ENCODE results near the gene STX10. TPM values are rescaled to one million over a fixed set of nuclear protein-coding genes. Genes with fewer than 3 reads are reported as not detected.

Gene STX10
- total RNA-seq, 1 donor from 2014 or later: 36.5 TPM

DNA sequence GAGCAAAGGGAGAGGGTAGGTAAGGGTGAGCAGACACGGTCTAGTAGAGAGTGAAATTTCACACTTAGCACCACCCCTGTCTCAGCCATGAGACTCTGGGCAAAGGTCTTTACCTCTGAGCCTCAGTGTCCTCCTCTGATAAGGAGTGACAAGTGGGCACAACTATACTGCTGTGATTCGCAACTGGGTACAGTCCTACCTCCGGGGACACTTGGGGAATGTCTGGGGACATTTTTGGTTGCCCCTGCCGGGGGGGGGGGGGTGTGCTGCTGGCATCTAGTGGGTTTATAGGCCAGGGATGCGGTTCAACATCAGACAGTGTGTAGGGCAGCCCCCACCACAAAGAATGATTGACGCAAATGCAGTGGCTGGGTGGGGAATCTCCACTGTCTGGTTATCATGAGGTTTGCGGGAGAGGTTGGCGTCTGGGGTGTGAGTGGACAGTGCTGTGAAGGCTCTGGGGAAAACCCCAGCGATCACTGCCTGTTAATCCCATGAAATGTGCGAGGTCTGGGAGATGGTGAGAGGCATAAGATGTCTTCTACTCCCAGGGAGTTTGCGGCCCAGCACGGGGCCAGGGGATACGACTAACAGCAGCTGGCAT is 27.8 kb downstream of the STX10 start:
- no peak for TF ChIP-seq EZH2 (IDR thresholded peaks at IDR 0.05)
- TF ChIP-seq CTCF (IDR thresholded peaks at IDR 0.05): no peak
- TF ChIP-seq EZH2phosphoT487 (IDR thresholded peaks at IDR 0.05): no peak
- Histone ChIP-seq H3K9me3 (ENCODE audit: low read depth) (no peaks in the 10 kb centered on the region), H3F3A (ENCODE audit: low read depth) (peaks cover 4% of the 10 kb centered on the region), H3K27me3 (no peaks in the 10 kb centered on the region), H3K4me2 (no peak overlapping the region), H3K79me2 (ENCODE audit: low read depth) (peaks cover 94% of the 10 kb centered on the region), H3K27ac (no peak overlapping the region), H3K36me3 (no peaks in the 10 kb centered on the region), H2AFZ (replicated peaks) (no peak overlapping the region), H3K9ac (no peak overlapping the region), H3K4me1 (peaks cover 15% of the 10 kb centered on the region), H3K4me3 (no peak overlapping the region), H4K20me1 (ENCODE audit: low read depth) (peaks cover 90% of the 10 kb centered on the region)
- DNase-seq (ENCODE audit: low spot score): no peak
- H3K4me3 Mint-ChIP-seq: peak overlapping the region; percentile 1
- peaks cover 40% of the 10 kb centered on the region for H3K4me1 Mint-ChIP-seq
- peak overlapping the region; percentile 59 for H3K27ac Mint-ChIP-seq
- peaks cover 9% of the 10 kb centered on the region for H3K36me3 Mint-ChIP-seq
- no peaks in the 10 kb centered on the region for H3K9me3 Mint-ChIP-seq
- peaks cover 11% of the 10 kb centered on the region for H3K27me3 Mint-ChIP-seq (ENCODE audit: insufficient read depth, low read depth)

DNA sequence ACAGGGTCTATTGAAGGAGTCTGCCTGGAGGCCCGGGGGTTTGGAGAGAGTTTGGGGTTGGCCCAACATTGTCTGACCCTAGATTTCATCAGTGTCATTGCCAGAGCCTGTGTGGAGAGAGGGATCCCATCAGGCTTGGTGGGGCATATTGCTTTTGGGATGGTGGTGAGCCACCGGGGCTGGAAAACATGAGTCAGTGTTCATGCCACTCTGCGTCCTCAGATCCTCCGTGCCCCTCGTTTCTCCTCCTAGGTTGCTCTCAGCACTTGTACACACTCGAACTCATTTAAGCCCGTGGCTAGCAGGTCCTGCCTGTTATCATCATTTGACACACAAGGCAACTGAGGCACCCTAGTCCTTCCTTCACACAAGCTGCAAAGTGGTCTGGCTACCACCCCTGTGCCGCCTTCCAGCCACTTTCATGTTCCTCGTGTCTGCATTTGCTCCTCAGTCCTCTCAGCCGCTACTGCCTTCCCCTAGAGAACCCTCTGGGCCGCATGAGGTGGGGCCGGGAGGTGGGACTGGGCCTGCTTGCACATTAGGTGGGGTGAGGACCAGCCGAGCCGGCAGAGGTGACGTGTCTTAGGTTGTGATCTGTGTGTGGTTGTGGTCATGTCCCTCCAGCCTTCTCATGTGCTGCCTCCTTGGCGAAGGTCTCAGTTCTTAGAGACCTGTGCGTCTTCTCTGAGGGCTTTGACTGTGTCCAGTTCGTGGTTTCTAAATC is 28.5 kb downstream of the STX10 start:
- Histone ChIP-seq H3K4me1 (peaks cover 15% of the 10 kb centered on the region), H3K4me2 (no peak overlapping the region), H3K79me2 (ENCODE audit: low read depth) (peaks cover 88% of the 10 kb centered on the region), H3F3A (ENCODE audit: low read depth) (peaks cover 10% of the 10 kb centered on the region), H3K9ac (no peak overlapping the region), H3K9me3 (ENCODE audit: low read depth) (no peaks in the 10 kb centered on the region), H3K27me3 (no peaks in the 10 kb centered on the region), H4K20me1 (ENCODE audit: low read depth) (peaks cover 83% of the 10 kb centered on the region), H3K4me3 (no peak overlapping the region), H2AFZ (replicated peaks) (no peak overlapping the region), H3K27ac (no peak overlapping the region), H3K36me3 (no peaks in the 10 kb centered on the region)
- H3K9me3 Mint-ChIP-seq: no peaks in the 10 kb centered on the region
- TF ChIP-seq EZH2 (IDR thresholded peaks at IDR 0.05): no peak
- no peak for TF ChIP-seq EZH2phosphoT487 (IDR thresholded peaks at IDR 0.05)
- no peak for TF ChIP-seq CTCF (IDR thresholded peaks at IDR 0.05)
- peaks cover 11% of the 10 kb centered on the region for H3K27me3 Mint-ChIP-seq (ENCODE audit: insufficient read depth, low read depth)
- peaks cover 43% of the 10 kb centered on the region for H3K4me1 Mint-ChIP-seq
- H3K4me3 Mint-ChIP-seq: no peak overlapping the region
- peaks cover 9% of the 10 kb centered on the region for H3K36me3 Mint-ChIP-seq
- H3K27ac Mint-ChIP-seq: peak overlapping the region; percentile 59
- DNase-seq (ENCODE audit: low spot score): no peak

DNA sequence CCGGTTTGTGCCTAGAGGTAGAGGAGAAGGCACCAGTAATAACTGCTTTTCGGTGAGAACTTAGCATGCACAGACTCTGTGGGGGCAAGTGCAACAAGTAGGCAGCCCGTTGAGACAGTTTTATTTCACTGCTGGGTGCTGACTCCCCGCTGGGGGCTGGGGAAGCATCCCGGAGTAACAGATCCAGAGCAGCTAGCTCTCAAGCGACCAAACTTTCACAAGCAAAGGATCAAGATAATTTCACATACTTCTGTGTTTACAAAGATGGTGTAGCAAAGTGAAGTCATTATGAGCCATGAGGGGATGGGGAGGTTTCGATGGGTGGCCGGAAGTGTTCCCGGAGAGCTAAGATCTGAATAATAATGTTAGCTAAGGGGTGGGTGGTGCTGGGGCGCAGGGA is 29.4 kb downstream of the STX10 start:
- Histone ChIP-seq H3K27ac (no peak overlapping the region), H2AFZ (replicated peaks) (no peak overlapping the region), H3K4me3 (no peak overlapping the region), H3K36me3 (no peaks in the 10 kb centered on the region), H3K27me3 (no peaks in the 10 kb centered on the region), H3F3A (ENCODE audit: low read depth) (peaks cover 14% of the 10 kb centered on the region), H3K4me1 (peaks cover 16% of the 10 kb centered on the region), H3K9me3 (ENCODE audit: low read depth) (no peaks in the 10 kb centered on the region), H3K79me2 (ENCODE audit: low read depth) (peaks cover 84% of the 10 kb centered on the region), H3K9ac (no peak overlapping the region), H4K20me1 (ENCODE audit: low read depth) (peaks cover 74% of the 10 kb centered on the region), H3K4me2 (no peak overlapping the region)
- Mint-ChIP-seq H3K27ac (no peak overlapping the region), H3K4me1 (peaks cover 49% of the 10 kb centered on the region), H3K9me3 (no peaks in the 10 kb centered on the region), H3K36me3 (peaks cover 9% of the 10 kb centered on the region), H3K27me3 (ENCODE audit: insufficient read depth, low read depth) (peaks cover 11% of the 10 kb centered on the region), H3K4me3 (peak overlapping the region; percentile 21)
- TF ChIP-seq EZH2 (IDR thresholded peaks at IDR 0.05) (no peak), CTCF (IDR thresholded peaks at IDR 0.05) (no peak), EZH2phosphoT487 (IDR thresholded peaks at IDR 0.05) (no peak)
- no peak for DNase-seq (ENCODE audit: low spot score)
